H9 (cell line): ENCODE measurements around the gene MGAT4C. TPM values are rescaled to one million over a fixed set of nuclear protein-coding genes. Genes with fewer than 3 reads are reported as not detected.

Source experiments
- DNase-seq: peaks from one replicate; pipeline ENCODE4 v3.0.0-alpha.2; 2017
- H2AFZ ChIP-seq: one replicate; pipeline ENCODE4 v1.6.1; 2013; ENCODE audit warnings: mild to moderate bottlenecking, low read length, control low read depth, moderate library complexity
- H2AK5ac ChIP-seq: 2 replicates; pipeline ENCODE4 v1.6.1; 2013; ENCODE audit warnings: low read length, control low read depth, mixed read lengths; ENCODE audit not compliant: insufficient read length
- H2BK120ac ChIP-seq: one replicate; pipeline ENCODE4 v1.6.1; 2013; ENCODE audit warnings: low read depth, mild to moderate bottlenecking, low read length, control low read depth, inconsistent platforms; ENCODE audit not compliant: poor library complexity, severe bottlenecking
- H2BK12ac ChIP-seq: 2 replicates; pipeline ENCODE4 v1.6.1; 2013; ENCODE audit warnings: low read length, control low read depth, mixed read lengths, low read depth; ENCODE audit not compliant: insufficient read length
- H2BK15ac ChIP-seq: 2 replicates; pipeline ENCODE4 v1.6.1; 2013; ENCODE audit warnings: low read depth, low read length, control low read depth
- H2BK20ac ChIP-seq: one replicate; pipeline ENCODE4 v1.6.1; 2013; ENCODE audit warnings: low read depth, mild to moderate bottlenecking, low read length, control low read depth, inconsistent platforms; ENCODE audit not compliant: poor library complexity, severe bottlenecking
- H2BK5ac ChIP-seq: 2 replicates; pipeline ENCODE4 v1.6.1; 2013; ENCODE audit warnings: low read length, control low read depth, mixed read lengths; ENCODE audit not compliant: insufficient read length
- H3K14ac ChIP-seq: 2 replicates; pipeline ENCODE4 v1.6.1; 2013; ENCODE audit warnings: low read length, control low read depth; ENCODE audit not compliant: insufficient read depth
- H3K18ac ChIP-seq: 2 replicates; pipeline ENCODE4 v1.6.1; 2013; ENCODE audit warnings: low read depth, mild to moderate bottlenecking, mixed read lengths, low read length, control low read depth; ENCODE audit not compliant: insufficient read length
- H3K23ac ChIP-seq: 2 replicates; pipeline ENCODE4 v1.6.1; 2013; ENCODE audit warnings: low read length, control low read depth, mixed read lengths, low read depth; ENCODE audit not compliant: insufficient read length
- H3K23me2 ChIP-seq: 2 replicates; pipeline ENCODE4 v1.6.1; 2013; ENCODE audit warnings: low read depth, mild to moderate bottlenecking, mixed read lengths, low read length, control low read depth; ENCODE audit not compliant: insufficient read length, poor library complexity, severe bottlenecking
- H3K27ac ChIP-seq: 2 replicates; pipeline ENCODE4 v1.5.1; 2013; ENCODE audit warnings: low read length, control low read depth, mixed read lengths, low read depth; ENCODE audit not compliant: insufficient read length
- H3K27me3 ChIP-seq: 2 replicates; pipeline ENCODE4 v1.6.1; 2013; ENCODE audit warnings: low read length, control low read depth, inconsistent platforms; ENCODE audit not compliant: insufficient read depth
- H3K4ac ChIP-seq: 2 replicates; pipeline ENCODE4 v1.6.1; 2013; ENCODE audit warnings: low read depth, mild to moderate bottlenecking, control low read depth, inconsistent platforms, low read length, moderate library complexity
- H3K4me1 ChIP-seq: 2 replicates; pipeline ENCODE4 v1.6.1; 2013; ENCODE audit warnings: low read length, control low read depth, inconsistent platforms; ENCODE audit not compliant: insufficient read depth
- H3K4me2 ChIP-seq: 2 replicates; pipeline ENCODE4 v1.6.1; 2013; ENCODE audit warnings: low read length, control low read depth, mixed read lengths; ENCODE audit not compliant: insufficient read length, insufficient read depth
- H3K56ac ChIP-seq: 2 replicates; pipeline ENCODE4 v1.6.1; 2013; ENCODE audit warnings: low read depth, mild to moderate bottlenecking, mixed read lengths, low read length, control low read depth; ENCODE audit not compliant: insufficient read length
- H3K79me1 ChIP-seq: 2 replicates; pipeline ENCODE4 v1.6.1; 2013; ENCODE audit warnings: low read depth, mild to moderate bottlenecking, moderate library complexity, low read length, control low read depth, inconsistent platforms; ENCODE audit not compliant: insufficient read depth, poor library complexity, severe bottlenecking
- H3K79me2 ChIP-seq: 2 replicates; pipeline ENCODE4 v1.6.1; 2013; ENCODE audit warnings: low read length, control low read depth, inconsistent platforms; ENCODE audit not compliant: insufficient read depth
- H3K9ac ChIP-seq: 2 replicates; pipeline ENCODE4 v1.6.1; 2013; ENCODE audit warnings: low read length, control low read depth, mixed read lengths; ENCODE audit not compliant: insufficient read length; ENCODE audit errors: extremely low read depth
- H3K9me3 ChIP-seq: one replicate; pipeline ENCODE4 v1.6.1; 2013; ENCODE audit warnings: low read depth, low read length, inconsistent platforms; ENCODE audit not compliant: control insufficient read depth
- H3T11ph ChIP-seq: one replicate; pipeline ENCODE4 v1.6.1; 2013; ENCODE audit warnings: mild to moderate bottlenecking, low read length, control low read depth, inconsistent platforms
- H4K20me1 ChIP-seq: one replicate; pipeline ENCODE4 v1.6.1; 2013; ENCODE audit not compliant: control insufficient read depth, insufficient read length, insufficient read depth
- H4K5ac ChIP-seq: 2 replicates; pipeline ENCODE4 v1.6.1; 2013; ENCODE audit warnings: low read depth, mild to moderate bottlenecking, mixed read lengths, low read length, control low read depth; ENCODE audit not compliant: insufficient read length
- H4K8ac ChIP-seq: replicated peaks from 2 replicates; pipeline ENCODE4 v1.6.1; 2013; ENCODE audit warnings: low read length, control low read depth, mixed read lengths, low read depth; ENCODE audit not compliant: insufficient read length
- H4K91ac ChIP-seq: 2 replicates; pipeline ENCODE4 v1.6.1; 2013; ENCODE audit warnings: low read depth, mild to moderate bottlenecking, moderate library complexity, mixed read lengths, low read length, control low read depth; ENCODE audit not compliant: insufficient read length
- H3K27ac Mint-ChIP-seq, 3 experiments: 2 replicates in 2 of 3; 3 replicates in 1 of 3; pipeline ENCODE4 v1.8.0; 2020 to 2021; ENCODE audit warnings: mixed read lengths in 3 of 3, mild to moderate bottlenecking in 1 of 3, moderate library complexity in 1 of 3
- H3K27me3 Mint-ChIP-seq: 2 replicates; pipeline ENCODE4 v1.8.0; 2021; ENCODE audit warnings: low read depth, mild to moderate bottlenecking, moderate library complexity, mixed read lengths
- H3K36me3 Mint-ChIP-seq, 3 experiments: 2 replicates in 2 of 3; 3 replicates in 1 of 3; pipeline ENCODE4 v1.8.0; 2020 to 2021; ENCODE audit warnings: low read depth in 3 of 3, mixed read lengths in 3 of 3; ENCODE audit not compliant: insufficient read depth in 1 of 3
- H3K4me1 Mint-ChIP-seq, 2 experiments: 2 replicates each; pipeline ENCODE4 v1.8.0; 2020; ENCODE audit warnings: mixed read lengths in 2 of 2
- H3K4me3 Mint-ChIP-seq, 2 experiments: 2 replicates in 1 of 2; 3 replicates in 1 of 2; pipeline ENCODE4 v1.8.0; 2020 to 2021; ENCODE audit warnings: mild to moderate bottlenecking in 2 of 2, mixed read lengths in 2 of 2, moderate library complexity in 1 of 2
- H3K9me3 Mint-ChIP-seq, 2 experiments: 2 replicates in 1 of 2; 3 replicates in 1 of 2; pipeline ENCODE4 v1.8.0; 2020; ENCODE audit warnings: mild to moderate bottlenecking in 2 of 2, mixed read lengths in 2 of 2, moderate library complexity in 1 of 2
- WGBS: extraction: QIAGEN DNeasy Blood & Tissue Kit; methylation state at CpG from one replicate; pipeline ENCODE4 v1.1.7; 2013; ENCODE audit warnings: missing lambda C conversion rate, low lambda C conversion rate, mixed read lengths; ENCODE audit not compliant: insufficient read length; ENCODE audit errors: extremely low coverage; 5-methylcytosine and 5-hydroxymethylcytosine counted together
- total RNA-seq: library from RNA; stranded (reverse); gene quantifications from 2 replicates; pipeline ENCODE4 v1.2.1, GENCODE V29; 2021
- TF ChIP-seq, protein P1 (sequence below): fragments of 200-600 bp; sonication (generic); conservative IDR thresholded peaks from 3 replicates; pipeline ENCODE4 v1.8.0; 2021; ENCODE audit warnings: antibody characterized with exemption, mild to moderate bottlenecking

Gene MGAT4C
- total RNA-seq, 1 experiment from 2014 or later = 1.3 TPM

GRCh38 chr12:85946375-85946774 lies 309.8 kb downstream of the MGAT4C start:
- H2AFZ ChIP-seq = no peak overlapping the region
- no peak overlapping the region for H4K5ac ChIP-seq
- no peak overlapping the region for H2BK20ac ChIP-seq
- H2BK15ac ChIP-seq = no peak overlapping the region
- peaks cover 7% of the 10 kb centered on the region; the same call in 1 of the 2 replicates for H3K4me1 ChIP-seq
- no peak overlapping the region for H3K14ac ChIP-seq
- TF ChIP-seq, protein P1, sequence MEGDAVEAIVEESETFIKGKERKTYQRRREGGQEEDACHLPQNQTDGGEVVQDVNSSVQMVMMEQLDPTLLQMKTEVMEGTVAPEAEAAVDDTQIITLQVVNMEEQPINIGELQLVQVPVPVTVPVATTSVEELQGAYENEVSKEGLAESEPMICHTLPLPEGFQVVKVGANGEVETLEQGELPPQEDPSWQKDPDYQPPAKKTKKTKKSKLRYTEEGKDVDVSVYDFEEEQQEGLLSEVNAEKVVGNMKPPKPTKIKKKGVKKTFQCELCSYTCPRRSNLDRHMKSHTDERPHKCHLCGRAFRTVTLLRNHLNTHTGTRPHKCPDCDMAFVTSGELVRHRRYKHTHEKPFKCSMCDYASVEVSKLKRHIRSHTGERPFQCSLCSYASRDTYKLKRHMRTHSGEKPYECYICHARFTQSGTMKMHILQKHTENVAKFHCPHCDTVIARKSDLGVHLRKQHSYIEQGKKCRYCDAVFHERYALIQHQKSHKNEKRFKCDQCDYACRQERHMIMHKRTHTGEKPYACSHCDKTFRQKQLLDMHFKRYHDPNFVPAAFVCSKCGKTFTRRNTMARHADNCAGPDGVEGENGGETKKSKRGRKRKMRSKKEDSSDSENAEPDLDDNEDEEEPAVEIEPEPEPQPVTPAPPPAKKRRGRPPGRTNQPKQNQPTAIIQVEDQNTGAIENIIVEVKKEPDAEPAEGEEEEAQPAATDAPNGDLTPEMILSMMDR = no peak
- no peak overlapping the region for H3K27ac ChIP-seq
- H4K8ac ChIP-seq = no peak overlapping the region
- no peak overlapping the region for H3K4ac ChIP-seq
- H3K27ac Mint-ChIP-seq = no peak overlapping the region
- no peak overlapping the region for H3K18ac ChIP-seq
- no peak overlapping the region for H3K23ac ChIP-seq
- no peaks in the 10 kb centered on the region for H3K9me3 ChIP-seq
- H3T11ph ChIP-seq = no peak overlapping the region
- no peak overlapping the region for H3K4me3 Mint-ChIP-seq
- H3K27me3 ChIP-seq = no peaks in the 10 kb centered on the region
- no peaks in the 10 kb centered on the region for H3K23me2 ChIP-seq
- no peak for DNase-seq
- H3K56ac ChIP-seq = no peak overlapping the region
- H3K4me2 ChIP-seq = no peak overlapping the region
- H3K9me3 Mint-ChIP-seq = peaks cover 8 to 14% of the 10 kb centered on the region in 2 experiments; a peak in 4 of 5 replicates
- no peak overlapping the region for H4K91ac ChIP-seq
- H3K36me3 Mint-ChIP-seq = peaks cover 15 to 19% (median 16%) of the 10 kb centered on the region in 3 experiments
- no peak overlapping the region for H3K9ac ChIP-seq
- H3K79me2 ChIP-seq = no peaks in the 10 kb centered on the region
- no peak overlapping the region for H2BK120ac ChIP-seq
- H2BK5ac ChIP-seq = no peak overlapping the region
- H3K27me3 Mint-ChIP-seq = no peaks in the 10 kb centered on the region
- peaks cover 56 to 62% of the 10 kb centered on the region in 2 experiments for H3K4me1 Mint-ChIP-seq
- H4K20me1 ChIP-seq = no peaks in the 10 kb centered on the region
- no peaks in the 10 kb centered on the region for H3K79me1 ChIP-seq
- no peak overlapping the region for H2AK5ac ChIP-seq
- WGBS = no CpG with 5 or more reads among the region's 5 CpGs
- no peak overlapping the region for H2BK12ac ChIP-seq
